H9 (cell line): ENCODE measurements around the gene STK32C. TPM values are rescaled to one million over a fixed set of nuclear protein-coding genes. Genes with fewer than 3 reads are reported as not detected.

Source experiments
- DNase-seq: peaks from one replicate; pipeline ENCODE4 v3.0.0-alpha.2; 2017
- H2AFZ ChIP-seq: one replicate; pipeline ENCODE4 v1.6.1; 2013; ENCODE audit warnings: mild to moderate bottlenecking, low read length, control low read depth, moderate library complexity
- H2AK5ac ChIP-seq: 2 replicates; pipeline ENCODE4 v1.6.1; 2013; ENCODE audit warnings: low read length, control low read depth, mixed read lengths; ENCODE audit not compliant: insufficient read length
- H2BK120ac ChIP-seq: one replicate; pipeline ENCODE4 v1.6.1; 2013; ENCODE audit warnings: low read depth, mild to moderate bottlenecking, low read length, control low read depth, inconsistent platforms; ENCODE audit not compliant: poor library complexity, severe bottlenecking
- H2BK12ac ChIP-seq: 2 replicates; pipeline ENCODE4 v1.6.1; 2013; ENCODE audit warnings: low read length, control low read depth, mixed read lengths, low read depth; ENCODE audit not compliant: insufficient read length
- H2BK15ac ChIP-seq: 2 replicates; pipeline ENCODE4 v1.6.1; 2013; ENCODE audit warnings: low read depth, low read length, control low read depth
- H2BK20ac ChIP-seq: one replicate; pipeline ENCODE4 v1.6.1; 2013; ENCODE audit warnings: low read depth, mild to moderate bottlenecking, low read length, control low read depth, inconsistent platforms; ENCODE audit not compliant: poor library complexity, severe bottlenecking
- H2BK5ac ChIP-seq: 2 replicates; pipeline ENCODE4 v1.6.1; 2013; ENCODE audit warnings: low read length, control low read depth, mixed read lengths; ENCODE audit not compliant: insufficient read length
- H3K14ac ChIP-seq: 2 replicates; pipeline ENCODE4 v1.6.1; 2013; ENCODE audit warnings: low read length, control low read depth; ENCODE audit not compliant: insufficient read depth
- H3K18ac ChIP-seq: 2 replicates; pipeline ENCODE4 v1.6.1; 2013; ENCODE audit warnings: low read depth, mild to moderate bottlenecking, mixed read lengths, low read length, control low read depth; ENCODE audit not compliant: insufficient read length
- H3K23ac ChIP-seq: 2 replicates; pipeline ENCODE4 v1.6.1; 2013; ENCODE audit warnings: low read length, control low read depth, mixed read lengths, low read depth; ENCODE audit not compliant: insufficient read length
- H3K23me2 ChIP-seq: 2 replicates; pipeline ENCODE4 v1.6.1; 2013; ENCODE audit warnings: low read depth, mild to moderate bottlenecking, mixed read lengths, low read length, control low read depth; ENCODE audit not compliant: insufficient read length, poor library complexity, severe bottlenecking
- H3K27ac ChIP-seq: 2 replicates; pipeline ENCODE4 v1.5.1; 2013; ENCODE audit warnings: low read length, control low read depth, mixed read lengths, low read depth; ENCODE audit not compliant: insufficient read length
- H3K27me3 ChIP-seq: 2 replicates; pipeline ENCODE4 v1.6.1; 2013; ENCODE audit warnings: low read length, control low read depth, inconsistent platforms; ENCODE audit not compliant: insufficient read depth
- H3K4ac ChIP-seq: 2 replicates; pipeline ENCODE4 v1.6.1; 2013; ENCODE audit warnings: low read depth, mild to moderate bottlenecking, control low read depth, inconsistent platforms, low read length, moderate library complexity
- H3K4me1 ChIP-seq: 2 replicates; pipeline ENCODE4 v1.6.1; 2013; ENCODE audit warnings: low read length, control low read depth, inconsistent platforms; ENCODE audit not compliant: insufficient read depth
- H3K4me2 ChIP-seq: 2 replicates; pipeline ENCODE4 v1.6.1; 2013; ENCODE audit warnings: low read length, control low read depth, mixed read lengths; ENCODE audit not compliant: insufficient read length, insufficient read depth
- H3K56ac ChIP-seq: 2 replicates; pipeline ENCODE4 v1.6.1; 2013; ENCODE audit warnings: low read depth, mild to moderate bottlenecking, mixed read lengths, low read length, control low read depth; ENCODE audit not compliant: insufficient read length
- H3K79me1 ChIP-seq: 2 replicates; pipeline ENCODE4 v1.6.1; 2013; ENCODE audit warnings: low read depth, mild to moderate bottlenecking, moderate library complexity, low read length, control low read depth, inconsistent platforms; ENCODE audit not compliant: insufficient read depth, poor library complexity, severe bottlenecking
- H3K79me2 ChIP-seq: 2 replicates; pipeline ENCODE4 v1.6.1; 2013; ENCODE audit warnings: low read length, control low read depth, inconsistent platforms; ENCODE audit not compliant: insufficient read depth
- H3K9ac ChIP-seq: 2 replicates; pipeline ENCODE4 v1.6.1; 2013; ENCODE audit warnings: low read length, control low read depth, mixed read lengths; ENCODE audit not compliant: insufficient read length; ENCODE audit errors: extremely low read depth
- H3K9me3 ChIP-seq: one replicate; pipeline ENCODE4 v1.6.1; 2013; ENCODE audit warnings: low read depth, low read length, inconsistent platforms; ENCODE audit not compliant: control insufficient read depth
- H3T11ph ChIP-seq: one replicate; pipeline ENCODE4 v1.6.1; 2013; ENCODE audit warnings: mild to moderate bottlenecking, low read length, control low read depth, inconsistent platforms
- H4K20me1 ChIP-seq: one replicate; pipeline ENCODE4 v1.6.1; 2013; ENCODE audit not compliant: control insufficient read depth, insufficient read length, insufficient read depth
- H4K5ac ChIP-seq: 2 replicates; pipeline ENCODE4 v1.6.1; 2013; ENCODE audit warnings: low read depth, mild to moderate bottlenecking, mixed read lengths, low read length, control low read depth; ENCODE audit not compliant: insufficient read length
- H4K8ac ChIP-seq: replicated peaks from 2 replicates; pipeline ENCODE4 v1.6.1; 2013; ENCODE audit warnings: low read length, control low read depth, mixed read lengths, low read depth; ENCODE audit not compliant: insufficient read length
- H4K91ac ChIP-seq: 2 replicates; pipeline ENCODE4 v1.6.1; 2013; ENCODE audit warnings: low read depth, mild to moderate bottlenecking, moderate library complexity, mixed read lengths, low read length, control low read depth; ENCODE audit not compliant: insufficient read length
- H3K27ac Mint-ChIP-seq, 3 experiments: 2 replicates in 2 of 3; 3 replicates in 1 of 3; pipeline ENCODE4 v1.8.0; 2020 to 2021; ENCODE audit warnings: mixed read lengths in 3 of 3, mild to moderate bottlenecking in 1 of 3, moderate library complexity in 1 of 3
- H3K27me3 Mint-ChIP-seq: 2 replicates; pipeline ENCODE4 v1.8.0; 2021; ENCODE audit warnings: low read depth, mild to moderate bottlenecking, moderate library complexity, mixed read lengths
- H3K36me3 Mint-ChIP-seq, 3 experiments: 2 replicates in 2 of 3; 3 replicates in 1 of 3; pipeline ENCODE4 v1.8.0; 2020 to 2021; ENCODE audit warnings: low read depth in 3 of 3, mixed read lengths in 3 of 3; ENCODE audit not compliant: insufficient read depth in 1 of 3
- H3K4me1 Mint-ChIP-seq, 2 experiments: 2 replicates each; pipeline ENCODE4 v1.8.0; 2020; ENCODE audit warnings: mixed read lengths in 2 of 2
- H3K4me3 Mint-ChIP-seq, 2 experiments: 2 replicates in 1 of 2; 3 replicates in 1 of 2; pipeline ENCODE4 v1.8.0; 2020 to 2021; ENCODE audit warnings: mild to moderate bottlenecking in 2 of 2, mixed read lengths in 2 of 2, moderate library complexity in 1 of 2
- H3K9me3 Mint-ChIP-seq, 2 experiments: 2 replicates in 1 of 2; 3 replicates in 1 of 2; pipeline ENCODE4 v1.8.0; 2020; ENCODE audit warnings: mild to moderate bottlenecking in 2 of 2, mixed read lengths in 2 of 2, moderate library complexity in 1 of 2
- WGBS: extraction: QIAGEN DNeasy Blood & Tissue Kit; methylation state at CpG from one replicate; pipeline ENCODE4 v1.1.7; 2013; ENCODE audit warnings: missing lambda C conversion rate, low lambda C conversion rate, mixed read lengths; ENCODE audit not compliant: insufficient read length; ENCODE audit errors: extremely low coverage; 5-methylcytosine and 5-hydroxymethylcytosine counted together
- total RNA-seq: library from RNA; stranded (reverse); gene quantifications from 2 replicates; pipeline ENCODE4 v1.2.1, GENCODE V29; 2021
- TF ChIP-seq, protein P1 (sequence below): fragments of 200-600 bp; sonication (generic); conservative IDR thresholded peaks from 3 replicates; pipeline ENCODE4 v1.8.0; 2021; ENCODE audit warnings: antibody characterized with exemption, mild to moderate bottlenecking

Gene STK32C
- total RNA-seq, 1 experiment from 2014 or later, result 11.3 TPM

DNA sequence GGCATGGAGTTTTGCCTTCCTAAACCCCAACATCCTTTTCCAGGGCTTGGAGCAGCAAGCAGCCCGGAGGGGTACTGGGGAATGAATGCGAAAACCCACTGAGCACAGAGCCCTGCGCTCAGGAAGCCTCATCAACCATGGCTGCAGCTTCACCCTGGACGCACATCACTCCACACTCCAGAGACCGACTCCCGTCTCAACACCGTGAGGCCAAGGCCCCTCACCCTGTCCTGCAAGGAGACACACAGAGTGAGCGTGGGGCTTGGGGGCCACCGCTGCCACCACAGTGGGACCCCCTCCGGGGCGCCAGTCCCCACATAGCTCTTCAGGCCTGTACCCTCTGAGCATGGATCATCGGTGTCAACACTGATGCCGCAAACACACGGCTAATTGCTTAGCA lies 79.1 kb downstream of the STK32C start:
- H2AK5ac ChIP-seq, result no peak overlapping the region
- no peaks in the 10 kb centered on the region for H3K4me1 ChIP-seq
- Mint-ChIP-seq H3K4me3 (no peak overlapping the region), H3K27ac (no peak overlapping the region), H3K4me1 (peaks cover 6 to 16% of the 10 kb centered on the region in 2 experiments), H3K9me3 (no peaks in the 10 kb centered on the region), H3K27me3 (no peaks in the 10 kb centered on the region), H3K36me3 (peaks cover 4 to 5% (median 5%) of the 10 kb centered on the region in 3 experiments; a peak in 4 of 7 replicates)
- no peak overlapping the region for H4K8ac ChIP-seq
- H3K18ac ChIP-seq, result no peak overlapping the region
- H2BK120ac ChIP-seq, result no peak overlapping the region
- H2BK12ac ChIP-seq, result no peak overlapping the region
- no peaks in the 10 kb centered on the region for H3K79me2 ChIP-seq
- H3K14ac ChIP-seq, result no peak overlapping the region
- H3K23ac ChIP-seq, result no peak overlapping the region
- no peak for DNase-seq
- H3K27ac ChIP-seq, result no peak overlapping the region
- no peak overlapping the region for H3K4ac ChIP-seq
- no peak overlapping the region for H3K4me2 ChIP-seq
- H3K9me3 ChIP-seq, result no peaks in the 10 kb centered on the region
- no peak overlapping the region for H2BK5ac ChIP-seq
- no peaks in the 10 kb centered on the region for H3K23me2 ChIP-seq
- no peak overlapping the region for H3K56ac ChIP-seq
- no peak overlapping the region for H2BK20ac ChIP-seq
- TF ChIP-seq, protein P1, sequence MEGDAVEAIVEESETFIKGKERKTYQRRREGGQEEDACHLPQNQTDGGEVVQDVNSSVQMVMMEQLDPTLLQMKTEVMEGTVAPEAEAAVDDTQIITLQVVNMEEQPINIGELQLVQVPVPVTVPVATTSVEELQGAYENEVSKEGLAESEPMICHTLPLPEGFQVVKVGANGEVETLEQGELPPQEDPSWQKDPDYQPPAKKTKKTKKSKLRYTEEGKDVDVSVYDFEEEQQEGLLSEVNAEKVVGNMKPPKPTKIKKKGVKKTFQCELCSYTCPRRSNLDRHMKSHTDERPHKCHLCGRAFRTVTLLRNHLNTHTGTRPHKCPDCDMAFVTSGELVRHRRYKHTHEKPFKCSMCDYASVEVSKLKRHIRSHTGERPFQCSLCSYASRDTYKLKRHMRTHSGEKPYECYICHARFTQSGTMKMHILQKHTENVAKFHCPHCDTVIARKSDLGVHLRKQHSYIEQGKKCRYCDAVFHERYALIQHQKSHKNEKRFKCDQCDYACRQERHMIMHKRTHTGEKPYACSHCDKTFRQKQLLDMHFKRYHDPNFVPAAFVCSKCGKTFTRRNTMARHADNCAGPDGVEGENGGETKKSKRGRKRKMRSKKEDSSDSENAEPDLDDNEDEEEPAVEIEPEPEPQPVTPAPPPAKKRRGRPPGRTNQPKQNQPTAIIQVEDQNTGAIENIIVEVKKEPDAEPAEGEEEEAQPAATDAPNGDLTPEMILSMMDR, result no peak
- no CpG with 5 or more reads among the region's 14 CpGs for WGBS
- H3K27me3 ChIP-seq, result no peaks in the 10 kb centered on the region
- no peaks in the 10 kb centered on the region for H4K20me1 ChIP-seq
- no peak overlapping the region for H2BK15ac ChIP-seq
- no peak overlapping the region for H4K91ac ChIP-seq
- H3T11ph ChIP-seq, result no peak overlapping the region
- no peak overlapping the region for H2AFZ ChIP-seq
- H4K5ac ChIP-seq, result no peak overlapping the region
- H3K79me1 ChIP-seq, result no peaks in the 10 kb centered on the region
- no peak overlapping the region for H3K9ac ChIP-seq
